HepG2 (cell line): Measurements from ENCODE around the gene ERBB3. TPM values are rescaled to one million over a fixed set of nuclear protein-coding genes. Genes with fewer than 3 reads are reported as not detected.

ENCODE experiments used
- FOXP1 ChIP-seq, 2 experiments: fragments of 450-650 bp in 1 of 2; IDR thresholded peaks; 2 replicates each; pipeline ENCODE4 v1.6.1; 2017 to 2018; ENCODE audit warnings: antibody characterized with exemption in 1 of 2
- FOXP4 ChIP-seq: sonication (generic); formaldehyde crosslinking; IDR thresholded peaks from 2 replicates; pipeline ENCODE4 v1.4.0; 2020; ENCODE audit warnings: missing genetic modification reagents
- HES4 ChIP-seq: sonication (generic); formaldehyde crosslinking; IDR thresholded peaks from 2 replicates; pipeline ENCODE4 v1.9.0; 2021; ENCODE audit warnings: mild to moderate bottlenecking, missing genetic modification reagents, borderline replicate concordance
- SIX4 ChIP-seq: sonication (generic); formaldehyde crosslinking; IDR thresholded peaks from 2 replicates; pipeline ENCODE4 v1.4.0; 2020; ENCODE audit warnings: missing genetic modification reagents
- TEAD3 ChIP-seq: optimal IDR thresholded peaks from 2 replicates; pipeline ENCODE3; 2016; ENCODE audit warnings: borderline replicate concordance
- ZBTB46 ChIP-seq: sonication (generic); formaldehyde crosslinking; IDR thresholded peaks from 2 replicates; pipeline ENCODE4 v1.4.0; 2020; ENCODE audit warnings: mild to moderate bottlenecking, missing genetic modification reagents, borderline replicate concordance
- ZNF3 ChIP-seq: IDR thresholded peaks from 2 replicates; pipeline ENCODE4 v1.7.0; 2017; ENCODE audit warnings: inconsistent platforms
- ZNF646 ChIP-seq: sonication (generic); formaldehyde crosslinking; IDR thresholded peaks from 2 replicates; pipeline ENCODE4 v1.9.0; 2021; ENCODE audit warnings: mild to moderate bottlenecking, missing genetic modification reagents
- ZNF816 ChIP-seq: sonication (generic); formaldehyde crosslinking; IDR thresholded peaks from 2 replicates; pipeline ENCODE4 v1.8.0; 2022; ENCODE audit warnings: missing genetic modification reagents, mild to moderate bottlenecking, borderline replicate concordance
- polyA plus RNA-seq, 8 experiments: library from polyadenylated mRNA; depleted of rRNA in 3 of 8; stranded (reverse) in 7 of 8; unstranded in 1 of 8; fragments of >200 nt; fragmentation: Illumina TruSeq in 4 of 8; extraction: Trizol in 4 of 8; gene quantifications; 2 replicates each; pipeline versions ENCODE4 v1.2.1 to v1.2.3, GENCODE V29; 2011 to 2016; ENCODE audit warnings: low read depth in 4 of 8, missing spikeins in 1 of 8, mixed read lengths in 1 of 8; ENCODE audit not compliant: insufficient read depth in 1 of 8
- total RNA-seq, 5 experiments: library from RNA; depleted of rRNA; stranded (reverse); fragments of >200 nt; fragmentation: Illumina TruSeq; extraction: Trizol; gene quantifications; 2 replicates each; pipeline ENCODE4 v1.2.3, GENCODE V29; 2016; ENCODE audit warnings: low read depth in 1 of 5

Gene ERBB3
- total and polyA plus RNA-seq, 2 of the 13 experiments (the other 11 are each of a cell fraction or from before 2014, with no cell fraction given), result 93.6 to 358 TPM

- TF ChIP-seq FOXP4 (CRISPR knock-in tag) (peak; percentile 15; the same call in 1 of the 2 replicates), ZBTB46 (CRISPR knock-in tag) (no peak), HES4 (CRISPR knock-in tag) (no peak), ZNF816 (CRISPR knock-in tag) (no peak), ZNF3 (CRISPR knock-in tag) (no peak), TEAD3 (no peak), FOXP1 (IDR thresholded peaks at IDR 0.05) (no peak), FOXP1 (CRISPR knock-in tag; IDR thresholded peaks at IDR 0.05) (peak; percentile 24; the same call in 1 of the 2 replicates), ZNF646 (peak; percentile 87), SIX4 (CRISPR knock-in tag) (no peak)
- TF ChIP-seq, all 625 proteins: peak for 4
Measured at GRCh38 chr12:56124133-56124532, 44.2 kb downstream of the ERBB3 start (continued).
